VCaP (cell line): ENCODE results near the gene ITIH3.
A peak's percentile ranks its signal among the peaks of the same experiment; 100 is the strongest.
"Not testable (repeated sequence)": the region's sequence is repeated elsewhere in the genome, so short reads cannot be mapped to it uniquely, and the experiment has no call there.

Experiments
- H3K27ac ChIP-seq: fragments of 450-650 bp; 2 replicates; pipeline ENCODE4 v1.5.1; 2017
- TF ChIP-seq, protein P1 (sequence below): fragments of 450-650 bp; conservative IDR thresholded peaks from 2 replicates; pipeline ENCODE4 v1.5.1; 2017; ENCODE audit warnings: mild to moderate bottlenecking, moderate library complexity

Gene ITIH3

DNA sequence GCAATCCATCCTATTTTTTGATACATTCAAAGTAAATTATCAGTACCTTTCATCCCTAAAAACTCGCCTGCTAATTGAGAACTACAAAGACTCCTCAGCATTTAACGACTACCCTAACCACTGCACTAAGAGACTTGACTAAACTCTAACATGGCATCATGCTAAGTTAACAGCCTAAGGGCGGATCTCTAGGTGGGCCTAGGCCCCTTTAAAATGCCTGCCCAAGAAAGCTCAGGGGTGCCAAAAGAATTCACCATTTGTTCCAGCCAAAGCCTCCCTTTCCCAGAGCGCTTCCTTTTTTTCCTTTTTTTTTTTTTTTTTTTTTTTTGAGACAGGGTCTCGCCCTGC lies 23.3 kb upstream of the ITIH3 start:
- TF ChIP-seq, protein P1, sequence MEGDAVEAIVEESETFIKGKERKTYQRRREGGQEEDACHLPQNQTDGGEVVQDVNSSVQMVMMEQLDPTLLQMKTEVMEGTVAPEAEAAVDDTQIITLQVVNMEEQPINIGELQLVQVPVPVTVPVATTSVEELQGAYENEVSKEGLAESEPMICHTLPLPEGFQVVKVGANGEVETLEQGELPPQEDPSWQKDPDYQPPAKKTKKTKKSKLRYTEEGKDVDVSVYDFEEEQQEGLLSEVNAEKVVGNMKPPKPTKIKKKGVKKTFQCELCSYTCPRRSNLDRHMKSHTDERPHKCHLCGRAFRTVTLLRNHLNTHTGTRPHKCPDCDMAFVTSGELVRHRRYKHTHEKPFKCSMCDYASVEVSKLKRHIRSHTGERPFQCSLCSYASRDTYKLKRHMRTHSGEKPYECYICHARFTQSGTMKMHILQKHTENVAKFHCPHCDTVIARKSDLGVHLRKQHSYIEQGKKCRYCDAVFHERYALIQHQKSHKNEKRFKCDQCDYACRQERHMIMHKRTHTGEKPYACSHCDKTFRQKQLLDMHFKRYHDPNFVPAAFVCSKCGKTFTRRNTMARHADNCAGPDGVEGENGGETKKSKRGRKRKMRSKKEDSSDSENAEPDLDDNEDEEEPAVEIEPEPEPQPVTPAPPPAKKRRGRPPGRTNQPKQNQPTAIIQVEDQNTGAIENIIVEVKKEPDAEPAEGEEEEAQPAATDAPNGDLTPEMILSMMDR, result no peak

DNA sequence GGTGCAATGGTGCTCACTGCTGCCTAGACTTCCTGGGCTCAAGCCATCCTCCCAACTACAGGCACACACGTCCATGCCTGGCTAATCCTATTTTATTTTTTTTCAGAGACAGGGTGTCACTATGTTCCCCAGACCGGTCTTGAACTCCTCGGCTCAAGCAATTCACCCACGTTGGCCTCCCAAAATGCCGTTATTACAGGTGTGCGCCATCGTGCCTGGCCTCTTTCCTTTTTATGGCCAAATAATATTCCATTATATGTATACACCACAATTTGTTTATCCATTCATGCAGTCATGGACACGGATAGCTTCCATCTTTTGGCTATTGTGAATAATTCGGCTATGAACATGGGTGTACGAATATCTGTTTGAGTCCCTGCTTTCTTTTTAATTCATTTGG lies 22.9 kb upstream of the ITIH3 start:
- TF ChIP-seq, protein P1, result no peak
- H3K27ac ChIP-seq, result peak overlapping the region; percentile 88

More for the DNA sequence above, 23.3 kb upstream of the ITIH3 start:
- H3K27ac ChIP-seq, result peak overlapping the region; percentile 88

DNA sequence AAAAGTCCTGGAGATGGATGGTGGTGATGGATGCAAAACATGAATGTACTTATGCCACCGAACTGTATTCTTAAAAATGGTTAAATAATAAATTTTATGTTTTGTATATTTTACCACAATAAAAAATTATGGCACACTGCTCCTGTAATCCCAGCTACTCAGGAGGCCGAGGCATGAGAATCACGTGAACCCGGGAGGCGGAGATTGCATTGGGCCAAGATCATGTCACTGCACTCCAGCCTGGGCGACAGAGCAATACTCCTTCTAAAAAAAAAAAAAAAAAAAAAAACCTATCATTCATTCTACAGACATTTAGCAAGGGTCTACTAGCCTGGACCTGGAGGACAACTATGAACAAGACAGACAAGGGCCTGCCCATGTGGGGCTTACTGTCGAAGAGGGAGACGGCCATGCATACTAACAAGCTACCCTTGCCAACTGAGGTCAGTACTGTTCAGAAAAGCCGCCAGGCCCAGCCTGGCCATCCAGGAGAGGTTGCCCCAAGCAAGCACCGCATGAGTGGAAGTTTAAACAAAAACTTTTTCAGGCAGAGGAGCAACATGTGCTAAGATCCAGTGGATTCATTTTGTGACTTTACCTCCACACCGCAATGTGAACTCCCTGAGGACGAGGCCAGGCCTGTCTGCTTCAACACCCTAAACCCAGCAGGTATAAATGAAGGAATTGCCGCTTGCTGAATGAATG lies 21.1 kb upstream of the ITIH3 start:
- H3K27ac ChIP-seq, result no peak overlapping the region
- TF ChIP-seq, protein P1, result no peak

DNA sequence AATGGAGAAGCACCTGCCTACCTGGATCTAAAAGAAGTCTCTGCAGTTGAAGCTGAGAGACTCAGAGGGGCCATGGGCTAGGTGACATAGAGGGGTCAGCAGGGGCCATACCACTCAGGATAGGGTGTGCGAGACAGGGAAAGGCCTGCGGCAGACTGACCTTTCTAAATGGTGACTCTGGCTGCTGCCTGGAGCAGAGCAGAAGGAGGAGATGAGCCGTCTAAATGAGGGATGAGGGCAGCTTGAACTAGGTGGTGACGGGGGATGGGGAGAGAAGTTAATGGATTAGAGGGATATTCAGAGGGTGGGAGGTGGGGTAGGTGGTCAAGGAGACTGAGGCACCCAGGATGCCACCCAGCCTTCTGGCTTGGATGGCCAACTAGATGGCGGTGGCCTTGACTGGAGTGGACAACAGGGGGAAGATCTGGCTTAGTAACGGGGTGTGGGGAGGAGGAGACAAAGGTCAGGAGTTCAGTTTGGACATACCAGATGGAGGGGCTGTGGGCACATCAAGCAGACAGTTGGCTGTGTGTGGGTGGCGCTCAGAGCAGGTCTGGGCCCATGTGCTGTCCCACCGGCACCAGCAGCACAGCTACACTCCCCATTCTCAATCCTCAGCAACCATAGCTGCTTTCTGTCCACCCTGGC lies 20.4 kb upstream of the ITIH3 start:
- TF ChIP-seq, protein P1, result no peak
- H3K27ac ChIP-seq, result no peak overlapping the region

DNA sequence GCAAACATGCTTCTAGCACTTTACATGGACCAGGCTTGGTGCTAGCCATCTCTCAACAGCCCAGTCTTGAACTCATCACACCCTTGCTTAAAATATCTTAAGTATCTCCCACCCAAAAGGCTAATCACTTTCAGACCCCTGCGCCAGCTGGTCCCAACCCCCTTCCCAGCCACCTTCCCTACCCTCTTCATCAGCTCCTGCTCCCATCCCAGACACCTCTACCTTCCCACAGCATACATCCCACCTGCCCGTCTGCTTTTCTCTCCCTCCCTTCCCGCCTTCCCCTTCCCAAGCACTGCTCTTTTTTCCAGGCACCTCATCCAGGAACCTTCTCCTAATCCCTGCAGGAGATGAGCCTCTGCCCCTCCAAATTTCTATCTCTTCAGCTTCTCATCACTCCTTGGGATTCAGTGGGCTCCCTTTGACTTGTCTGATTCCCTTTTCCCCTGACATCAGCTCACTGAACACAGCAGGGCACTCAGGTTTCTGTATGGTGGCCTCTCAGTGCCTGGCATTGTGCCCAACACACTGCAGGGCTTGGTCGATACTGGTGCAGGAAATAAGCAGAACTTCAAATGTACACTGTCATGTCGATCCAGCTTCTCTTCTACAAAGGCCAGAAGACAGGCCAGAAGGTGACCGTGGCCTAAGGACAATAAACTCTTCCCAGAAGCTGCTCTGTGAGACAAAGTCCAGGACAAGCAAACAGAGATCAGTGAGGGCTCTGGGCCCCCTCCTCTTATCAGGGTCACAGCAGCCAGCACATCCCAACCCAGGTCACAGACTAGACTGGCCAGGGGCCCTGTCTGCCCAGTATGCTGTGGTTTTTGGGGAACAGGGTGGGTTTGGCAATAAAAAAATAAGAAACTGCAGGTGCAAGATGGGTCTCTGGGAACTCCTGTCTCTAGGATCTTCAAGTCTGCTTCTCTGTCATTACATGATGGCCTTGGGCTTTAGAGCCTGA lies 19.4 kb upstream of the ITIH3 start:
- peak overlapping the region; percentile 13; the same call in 1 of the 2 replicates for H3K27ac ChIP-seq
- TF ChIP-seq, protein P1, result no peak

DNA sequence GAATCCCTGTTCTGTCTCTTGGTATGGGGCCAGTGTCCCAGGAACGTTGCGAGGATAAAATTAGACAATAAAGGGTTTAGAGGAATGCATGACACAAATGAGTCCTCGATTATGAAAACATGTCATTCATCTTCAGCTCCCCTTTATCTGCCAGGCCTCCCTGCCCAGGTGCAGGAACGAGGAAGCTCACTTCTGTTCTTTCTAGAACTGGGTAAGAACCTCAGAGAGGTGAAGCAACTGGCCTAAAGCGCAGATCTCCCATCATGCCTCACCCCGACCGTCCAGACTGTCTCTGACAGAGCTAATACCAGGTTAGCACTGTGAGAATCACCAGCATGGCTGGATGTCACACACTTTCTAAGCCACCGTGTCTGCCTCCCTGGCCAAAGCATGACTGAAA lies 18.7 kb upstream of the ITIH3 start:
- H3K27ac ChIP-seq, result no peak overlapping the region; the same call in 1 of the 2 replicates
- TF ChIP-seq, protein P1, result no peak

DNA sequence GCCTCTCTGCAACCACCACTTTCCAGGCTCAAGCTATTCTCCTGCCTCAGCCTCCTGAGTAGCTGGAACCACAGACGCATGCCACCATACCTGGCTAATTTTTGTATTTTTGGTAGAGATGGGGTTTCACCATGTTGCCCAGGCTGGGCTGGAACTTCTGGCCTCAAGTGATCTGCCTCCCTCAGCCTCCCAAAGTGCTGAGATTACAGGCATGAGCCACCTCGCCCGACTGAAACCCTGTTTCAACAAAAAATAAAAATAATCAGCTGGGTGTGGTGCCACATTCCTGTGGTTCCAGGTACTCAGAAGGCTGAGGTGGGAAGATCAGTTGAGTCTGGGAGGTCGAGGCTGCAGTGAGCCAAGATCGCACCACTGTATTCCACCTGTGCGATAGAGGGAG lies 18.1 kb upstream of the ITIH3 start:
- not testable (repeated sequence) for H3K27ac ChIP-seq
